ENCODE results near the gene DCP1A.

DCP1A gene

DNA sequence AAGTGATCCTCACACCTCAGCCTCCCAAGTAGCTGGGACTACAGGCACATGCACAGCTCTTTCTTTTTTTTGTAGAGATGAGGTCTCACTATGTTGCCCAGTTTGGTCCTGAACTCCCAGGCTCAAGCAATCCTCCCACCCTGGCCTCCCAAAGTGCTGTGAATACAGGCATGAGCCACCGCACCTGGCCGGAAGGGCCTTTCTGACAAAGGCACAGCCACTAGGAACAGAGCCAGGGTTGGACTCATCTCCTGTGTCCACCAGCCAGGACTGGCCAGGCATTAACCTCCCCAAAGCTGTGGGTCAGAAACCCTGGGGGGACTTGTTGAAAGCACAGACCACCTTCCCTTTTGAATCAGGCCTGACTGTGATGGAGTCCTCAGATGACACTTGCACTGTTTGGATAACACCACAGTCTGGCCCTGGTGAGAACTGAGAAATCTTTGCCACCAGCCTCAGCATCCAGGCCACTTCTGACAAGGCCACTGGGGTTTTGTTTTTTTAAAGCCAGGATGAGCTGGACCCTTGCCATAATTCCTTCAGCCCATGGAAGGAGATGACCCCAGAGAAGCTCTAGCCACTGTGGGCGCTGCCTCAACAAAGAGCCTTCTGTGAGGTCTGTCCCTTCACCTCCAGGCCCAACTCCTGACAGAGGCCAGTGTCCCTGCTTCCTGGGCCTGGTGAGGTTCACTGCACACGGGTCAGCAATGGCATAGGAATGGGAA is 96.3 kb downstream of the DCP1A start:
- DNase-seq (ENCODE audit: insufficient read length, low spot score) (no peak), FAIRE-seq (peak; percentile 21)

DNA sequence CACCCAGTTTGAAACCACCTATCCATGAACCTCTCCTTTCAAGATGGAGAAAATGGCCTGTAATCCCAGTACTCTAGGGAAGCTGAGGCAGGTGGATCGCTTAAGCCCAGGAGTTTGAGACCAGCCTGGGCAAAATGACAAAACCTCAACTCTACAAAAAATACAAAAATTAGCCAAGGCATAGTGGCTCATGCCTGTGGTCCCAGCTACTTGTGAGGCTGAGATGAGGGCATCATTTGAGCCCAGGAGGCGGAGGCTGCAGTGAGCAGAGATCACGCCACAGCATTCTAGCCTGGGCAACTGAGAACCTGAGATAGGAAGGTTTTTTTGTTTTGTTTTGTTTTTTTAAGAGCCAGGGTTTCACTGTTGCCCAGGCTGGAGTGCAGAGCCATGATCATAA is 96.9 kb downstream of the DCP1A start:
- DNase-seq (ENCODE audit: insufficient read length, low spot score), result no peak
- FAIRE-seq, result no peak

DNA sequence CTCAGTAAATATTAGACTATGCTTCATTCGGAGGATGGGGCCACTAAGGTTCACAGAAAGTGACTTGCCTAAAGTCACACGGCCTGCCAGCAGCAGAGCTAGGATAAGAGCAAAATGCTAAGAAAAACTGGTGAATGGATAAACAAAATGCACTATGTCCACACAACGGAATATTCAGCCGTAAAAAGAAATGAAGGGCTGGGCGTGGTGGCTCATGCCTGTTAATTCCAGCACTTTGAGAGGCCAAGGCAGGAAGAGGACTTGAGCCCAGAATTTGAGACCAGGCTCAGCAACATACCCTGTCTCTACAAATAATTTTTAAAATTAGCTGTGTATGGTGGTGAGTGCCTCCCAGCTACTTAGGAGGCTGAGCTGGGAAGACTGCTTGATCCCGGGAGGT is 99.2 kb downstream of the DCP1A start:
- FAIRE-seq (no peak), DNase-seq (ENCODE audit: insufficient read length, low spot score) (no peak)

DNA sequence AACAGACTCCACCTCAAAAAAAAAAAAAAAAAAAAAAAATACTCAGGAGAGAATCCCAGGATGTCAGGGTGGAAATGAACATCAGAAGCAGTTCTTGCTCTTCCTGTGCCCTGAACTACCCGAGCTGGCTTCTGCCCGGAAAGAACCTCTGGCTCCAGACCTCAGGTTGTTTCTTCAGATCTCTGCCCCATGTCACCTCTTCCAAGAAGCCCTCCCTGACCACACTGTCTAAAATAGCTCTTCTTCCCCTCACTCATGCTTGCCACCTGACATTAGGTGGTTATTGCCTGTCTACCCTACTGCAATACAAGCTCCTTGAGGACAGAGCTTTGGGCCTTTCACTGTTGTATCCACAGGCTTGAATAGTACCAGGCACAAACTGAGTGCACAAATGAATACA is 99.7 kb downstream of the DCP1A start:
- no peak for FAIRE-seq

DNA sequence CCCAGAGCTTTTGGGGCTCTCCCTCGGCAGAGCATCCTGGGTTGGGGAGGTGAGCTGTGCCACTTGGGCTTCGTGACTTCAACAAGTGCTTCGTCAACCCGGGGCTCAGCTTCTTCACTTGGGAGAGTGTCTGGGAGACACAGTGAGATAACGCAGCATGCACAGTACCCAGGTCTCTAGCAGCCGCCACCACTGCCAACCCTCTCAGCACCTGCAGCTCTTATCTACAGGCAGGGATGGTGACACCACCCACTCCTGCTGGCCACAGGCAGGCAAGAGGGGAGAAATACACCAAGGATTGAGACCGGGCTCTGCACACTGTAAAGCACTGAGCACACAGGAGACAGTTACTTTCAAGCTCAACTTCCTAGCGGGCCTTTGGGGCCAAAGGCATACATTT is 103.1 kb downstream of the DCP1A start:
- DNase-seq (ENCODE audit: insufficient read length, low spot score), result no peak
- no peak for FAIRE-seq

More for the DNA sequence above, 99.7 kb downstream of the DCP1A start:
- no peak for DNase-seq (ENCODE audit: insufficient read length, low spot score)

DNA sequence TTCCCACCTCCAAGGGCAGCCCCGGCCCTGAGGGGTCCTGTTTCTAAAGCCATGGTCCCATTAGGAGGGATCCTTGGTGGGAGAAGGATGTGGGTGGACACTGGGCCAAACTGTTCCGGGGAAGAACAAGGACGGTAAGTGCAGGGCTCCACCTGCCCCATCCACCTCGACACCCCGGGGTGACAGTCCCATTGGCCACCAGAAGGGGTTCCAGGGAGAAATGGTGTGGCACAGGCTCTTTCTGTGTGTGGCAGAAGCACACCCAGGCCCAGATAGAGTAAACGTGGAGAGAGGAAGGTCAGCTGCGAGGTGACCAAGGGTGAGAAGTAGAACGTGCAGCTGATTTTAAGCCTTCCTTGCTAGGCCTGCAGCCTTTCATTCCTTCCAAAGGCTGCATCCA is 103.6 kb downstream of the DCP1A start:
- DNase-seq (ENCODE audit: insufficient read length, low spot score) (no peak), FAIRE-seq (no peak)

DNA sequence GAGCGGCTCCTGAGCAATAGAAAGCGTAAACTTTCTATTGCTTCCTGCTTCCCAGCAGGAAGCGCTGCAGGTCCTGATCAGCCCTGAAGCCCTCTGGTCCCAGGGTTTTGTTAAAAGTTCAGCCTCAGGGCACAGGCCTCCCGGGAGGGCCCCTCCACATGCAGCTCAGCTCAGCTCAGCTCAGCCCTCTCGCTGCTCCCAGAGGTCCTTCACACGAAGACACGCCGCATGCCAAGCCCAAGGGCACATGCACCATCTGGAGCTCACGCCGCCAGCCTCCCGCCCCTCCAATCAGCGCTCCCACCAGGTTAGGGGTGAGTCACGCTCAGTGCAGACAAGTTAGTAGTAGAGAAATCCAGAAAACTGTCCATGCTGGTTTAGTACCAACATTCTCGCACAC is 104.2 kb downstream of the DCP1A start:
- FAIRE-seq, result no peak
- no peak for DNase-seq (ENCODE audit: insufficient read length, low spot score)

DNA sequence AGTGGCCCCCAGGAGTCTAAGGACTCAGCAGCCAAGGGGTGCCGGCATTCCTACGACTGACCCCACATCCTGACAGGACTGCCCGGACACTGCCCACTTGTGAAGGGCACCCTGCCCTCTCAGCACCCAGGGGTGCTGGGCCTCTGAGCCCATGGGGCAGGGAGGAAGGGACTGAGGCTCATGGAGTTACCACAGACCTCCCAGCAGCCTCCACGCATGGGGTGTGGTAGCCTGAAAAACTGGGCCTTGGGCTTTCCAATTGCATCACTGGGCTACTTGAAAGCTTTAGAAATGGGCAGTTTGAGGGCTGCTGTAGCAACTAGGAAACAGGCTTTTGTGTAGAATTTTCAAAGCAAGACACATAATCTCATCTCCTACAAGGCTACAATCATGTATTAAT is 104.7 kb downstream of the DCP1A start:
- FAIRE-seq (no peak), DNase-seq (ENCODE audit: insufficient read length, low spot score) (no peak)

DNA sequence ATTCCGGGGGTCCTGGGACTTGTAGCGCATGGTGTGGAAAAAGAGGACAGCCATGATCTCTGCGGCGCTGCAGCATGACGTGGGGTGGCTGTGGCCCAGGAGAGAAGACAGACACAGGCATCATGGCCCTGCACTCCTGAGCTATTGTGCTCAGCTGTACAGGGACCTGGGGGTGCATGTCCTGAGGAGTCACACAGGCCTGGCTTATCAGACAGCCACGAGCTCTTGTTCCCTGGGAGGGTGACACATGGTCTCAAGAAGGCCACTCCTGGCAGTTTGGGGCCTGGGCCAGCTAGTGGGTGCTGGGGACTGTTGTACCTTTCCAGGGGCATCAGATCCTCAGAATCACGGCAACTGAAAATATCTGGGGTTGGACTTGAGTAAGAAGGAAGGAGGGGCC is 105.2 kb downstream of the DCP1A start:
- FAIRE-seq (no peak), DNase-seq (ENCODE audit: insufficient read length, low spot score) (no peak)

DNA sequence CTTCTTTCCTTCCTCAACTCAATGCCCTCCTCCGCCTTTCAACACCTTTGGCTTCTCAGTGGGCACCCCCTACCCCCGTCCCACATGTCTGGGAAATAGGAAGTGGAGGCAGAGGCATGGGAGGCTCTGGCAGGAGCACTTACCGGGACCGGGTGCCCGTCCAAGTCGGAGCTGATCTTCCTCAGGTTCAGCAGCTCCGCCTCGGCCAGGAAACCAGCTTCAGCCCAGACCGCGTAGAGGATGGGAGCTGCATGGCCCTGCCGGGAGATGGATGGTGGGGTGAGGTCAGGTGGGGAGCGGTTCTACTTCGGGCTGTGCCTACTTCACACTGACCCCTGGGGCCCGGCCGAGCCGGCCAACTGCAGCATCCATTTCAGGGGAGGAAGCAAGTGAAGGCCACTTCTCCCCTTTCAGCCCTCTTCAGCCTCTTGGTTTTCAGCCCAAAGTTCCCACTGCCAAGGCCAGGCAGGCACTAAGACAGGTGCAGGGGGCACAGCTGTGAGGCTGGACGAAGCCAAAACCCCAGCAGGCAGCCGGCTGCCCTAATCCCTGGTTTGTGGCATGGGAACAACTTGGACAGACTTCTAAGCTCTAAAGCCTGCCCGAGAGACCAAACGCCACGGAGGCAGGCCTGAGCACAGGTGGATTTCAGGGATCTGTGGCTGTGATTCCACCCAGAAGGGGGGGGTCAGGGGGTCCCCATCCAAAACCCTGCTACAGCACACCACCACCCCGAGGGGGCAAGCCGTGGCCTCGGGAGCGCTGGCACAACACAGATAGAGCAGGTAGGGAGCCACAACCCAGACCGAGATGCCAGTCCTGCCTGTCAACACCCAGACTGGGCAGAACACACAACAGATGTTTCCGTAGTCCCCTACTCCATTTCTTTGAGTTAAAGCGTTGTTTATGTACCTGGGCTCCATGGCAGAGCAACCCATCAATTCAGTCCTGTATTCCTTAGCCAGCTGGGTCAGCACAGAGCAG is 106.1 kb downstream of the DCP1A start:
- no peak for DNase-seq (ENCODE audit: insufficient read length, low spot score)
- no peak for FAIRE-seq

DNA sequence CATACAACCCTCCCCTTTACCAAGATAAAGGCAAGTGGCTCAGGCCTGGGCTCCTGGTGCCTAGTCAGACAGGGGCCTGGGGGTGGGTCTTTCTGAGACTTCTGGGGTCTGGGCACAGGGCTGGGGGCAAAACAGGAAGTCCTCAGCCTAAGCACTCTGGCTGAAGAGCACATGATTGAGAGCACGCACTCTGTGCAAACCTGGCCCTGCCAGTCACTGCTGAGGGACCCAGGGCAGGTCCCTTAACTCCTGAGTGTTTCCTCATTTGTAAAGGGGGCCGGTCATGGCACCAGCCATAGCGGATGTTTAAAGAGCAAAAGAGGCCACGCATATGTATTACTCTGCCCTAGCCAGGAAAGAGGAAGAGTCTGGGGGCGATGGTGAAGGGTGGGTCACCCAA is 107.5 kb downstream of the DCP1A start:
- DNase-seq (ENCODE audit: insufficient read length, low spot score) (no peak), FAIRE-seq (no peak)

DNA sequence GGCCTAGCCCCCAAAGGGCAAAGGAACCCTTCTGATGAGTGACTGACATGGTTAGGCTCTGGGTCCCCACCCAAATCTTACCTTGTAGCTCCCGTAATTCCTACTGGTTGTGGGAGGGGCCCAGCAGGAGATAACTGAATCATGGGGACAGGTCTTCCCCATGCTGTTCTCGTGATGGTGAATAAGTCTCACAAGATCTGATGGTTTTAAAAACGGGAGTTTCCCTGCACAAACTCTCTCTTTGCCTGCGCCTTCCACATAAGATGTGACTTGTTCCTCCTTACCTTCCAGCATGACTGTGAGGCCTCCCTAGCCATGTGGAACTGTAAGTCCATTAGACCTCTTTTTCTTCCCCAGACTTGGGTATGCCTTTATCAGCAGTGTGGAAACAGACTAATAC is 108.5 kb downstream of the DCP1A start:
- FAIRE-seq (no peak), DNase-seq (ENCODE audit: insufficient read length, low spot score) (no peak)

DNA sequence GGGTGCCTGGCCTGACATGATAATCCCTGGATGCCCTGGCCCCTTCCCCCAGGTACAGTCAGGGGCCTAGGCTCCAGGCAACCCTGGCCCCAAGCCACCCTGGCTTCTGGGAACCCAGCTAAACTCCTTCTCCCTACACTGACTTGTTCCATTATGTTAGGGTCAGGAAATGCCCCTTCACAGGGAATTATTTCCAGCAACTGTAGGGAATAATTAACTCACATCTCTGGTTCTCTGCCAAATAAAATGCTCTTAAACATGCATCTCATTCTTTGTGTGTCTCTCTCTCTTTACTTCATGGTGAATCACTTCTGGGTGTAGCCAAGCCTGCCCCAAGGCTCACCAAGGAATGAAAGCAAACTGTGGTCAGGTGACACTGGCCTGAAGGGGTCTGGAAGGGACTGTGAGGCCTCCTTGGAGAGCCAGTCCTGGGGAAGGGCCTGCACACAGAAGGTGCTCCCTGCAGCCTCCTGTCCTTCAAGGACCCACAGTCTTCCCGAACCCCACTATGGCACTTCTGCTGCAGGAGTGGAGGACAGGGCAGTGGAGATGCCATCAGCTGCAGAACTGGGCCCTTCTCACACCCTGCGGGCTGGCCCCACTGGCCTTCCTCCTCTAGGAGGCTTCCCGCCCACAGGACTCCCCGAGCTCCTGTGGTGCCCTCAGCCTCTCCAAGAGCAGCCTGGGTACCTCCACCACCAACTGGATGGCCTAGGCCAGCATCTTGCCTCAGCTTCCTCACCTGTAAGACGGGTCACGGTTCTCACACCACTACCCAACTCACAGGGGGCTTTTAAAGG is 109.1 kb downstream of the DCP1A start:
- DNase-seq (ENCODE audit: insufficient read length, low spot score), result no peak
- no peak for FAIRE-seq

DNA sequence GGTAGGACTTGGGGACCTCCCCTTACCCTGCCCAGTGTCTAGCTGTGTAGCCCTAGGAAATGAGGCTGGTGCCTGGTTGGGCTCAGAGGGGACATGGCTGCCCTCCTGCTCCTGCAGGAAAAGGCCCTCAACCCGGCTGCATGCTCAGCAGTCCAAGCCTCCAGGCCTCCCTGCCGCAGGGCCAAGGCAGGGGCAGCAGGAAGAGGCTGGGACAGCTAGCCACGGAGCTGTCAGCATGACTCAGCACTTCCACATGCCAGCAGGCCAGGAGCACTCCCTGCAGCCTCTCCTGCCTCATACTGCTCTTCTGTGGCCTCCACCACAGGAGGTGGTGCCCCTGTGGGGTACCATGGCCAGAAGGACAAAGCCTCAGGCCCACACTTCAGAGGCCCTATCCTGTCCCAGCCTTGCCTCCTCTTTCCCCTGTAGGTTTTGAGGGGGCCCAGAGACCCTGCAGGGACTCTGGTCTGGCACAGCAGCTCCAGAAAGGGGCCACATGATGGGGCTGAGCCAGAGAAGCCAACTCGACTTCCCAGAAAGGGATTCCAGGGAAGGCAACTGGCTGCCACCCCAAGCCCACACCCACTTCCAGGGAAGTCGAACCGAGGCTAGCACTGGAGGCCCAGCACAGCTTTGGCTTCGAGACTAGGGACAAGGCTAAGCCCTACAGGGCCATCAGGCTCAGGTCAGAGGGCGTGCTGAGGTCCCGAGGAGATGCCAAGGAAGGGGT is 111.1 kb downstream of the DCP1A start:
- DNase-seq (ENCODE audit: insufficient read length, low spot score), result no peak
- FAIRE-seq, result no peak

DNA sequence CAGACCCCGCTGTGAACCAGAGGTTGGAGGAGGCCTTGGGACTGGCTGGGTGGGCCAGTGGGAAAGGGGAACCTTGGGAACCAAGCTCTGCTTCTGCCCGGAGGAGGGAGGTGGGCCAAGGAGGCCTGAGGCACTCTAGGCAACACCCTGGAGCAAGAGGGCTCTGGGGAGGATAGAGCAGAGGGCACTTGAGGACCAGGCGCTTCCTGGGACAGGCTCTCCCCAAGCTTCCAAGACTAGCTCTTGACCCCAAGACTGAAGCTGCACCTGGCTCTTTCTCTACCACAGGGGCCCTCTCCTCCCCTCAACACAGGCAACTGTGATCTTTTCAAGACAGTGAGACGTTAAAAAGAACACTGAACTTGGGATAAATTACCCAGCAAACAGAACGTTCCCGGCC is 111.8 kb downstream of the DCP1A start:
- DNase-seq (ENCODE audit: insufficient read length, low spot score) (no peak), FAIRE-seq (no peak)

DNA sequence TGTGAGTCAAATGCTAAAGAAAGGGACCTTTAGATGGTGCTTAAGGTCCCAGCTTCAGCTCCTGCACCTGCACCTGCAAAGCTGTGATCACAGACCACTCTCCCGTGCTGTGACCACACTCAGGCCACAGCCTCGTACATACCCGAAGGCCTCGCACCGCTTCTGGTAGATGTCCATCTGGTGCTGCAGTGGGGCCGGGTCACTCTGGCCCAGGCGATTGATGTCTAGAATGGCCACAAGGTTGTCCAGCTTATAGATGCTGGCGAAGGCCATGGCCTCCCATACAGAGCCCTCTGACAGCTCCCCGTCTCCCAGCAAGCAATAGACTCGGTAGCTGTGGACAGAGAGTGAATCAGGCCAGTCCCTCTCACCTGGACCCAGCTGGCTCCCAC is 112.5 kb downstream of the DCP1A start:
- FAIRE-seq (no peak), DNase-seq (ENCODE audit: insufficient read length, low spot score) (no peak)

DNA sequence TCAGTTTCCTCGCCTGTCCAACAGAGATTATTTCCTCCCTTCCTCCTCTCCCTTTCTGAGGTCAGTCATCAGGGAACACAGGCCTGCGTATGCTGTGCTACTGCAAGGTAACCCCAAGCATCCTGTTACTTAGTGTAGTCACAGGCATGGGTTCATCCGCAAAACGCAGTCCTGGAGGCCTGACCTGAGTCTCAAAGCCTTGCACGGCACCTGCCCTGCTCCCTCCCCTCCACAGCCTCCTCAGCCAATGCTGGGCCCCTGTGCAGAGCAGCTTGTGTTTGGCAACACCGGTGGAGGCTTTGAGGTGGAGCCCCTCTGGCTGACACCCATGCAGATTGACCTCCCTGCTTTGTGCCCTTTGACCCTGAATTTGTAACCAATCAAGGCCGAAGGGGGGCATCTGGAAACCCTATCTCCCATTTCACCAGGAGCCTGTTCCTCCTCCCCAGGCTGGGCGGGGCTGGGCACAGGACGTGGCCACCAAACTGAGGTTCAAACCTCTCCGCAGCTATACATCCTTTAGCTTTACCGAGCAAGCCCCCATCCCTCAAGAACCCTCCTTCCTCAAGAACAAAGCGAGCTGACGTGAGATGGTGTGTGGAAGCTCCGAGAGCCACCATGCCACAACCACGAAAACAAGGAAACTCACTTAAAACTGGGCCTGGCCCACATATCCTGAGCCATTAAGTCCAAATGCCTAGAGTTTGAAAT is 113.1 kb downstream of the DCP1A start:
- DNase-seq (ENCODE audit: insufficient read length, low spot score) (no peak), FAIRE-seq (no peak)

Measured in GM19239 (cell line).